NOMO-1 treated with dmso at 0.1 percent for 144 hours (cell line): ENCODE data around the gene SLC6A11.

Experiments
- DNase-seq: peaks from one replicate; lab custom pipeline; 2025; ENCODE audit not compliant: unreplicated experiment; lab: John Stamatoyannopoulos, UW

Gene SLC6A11

DNA sequence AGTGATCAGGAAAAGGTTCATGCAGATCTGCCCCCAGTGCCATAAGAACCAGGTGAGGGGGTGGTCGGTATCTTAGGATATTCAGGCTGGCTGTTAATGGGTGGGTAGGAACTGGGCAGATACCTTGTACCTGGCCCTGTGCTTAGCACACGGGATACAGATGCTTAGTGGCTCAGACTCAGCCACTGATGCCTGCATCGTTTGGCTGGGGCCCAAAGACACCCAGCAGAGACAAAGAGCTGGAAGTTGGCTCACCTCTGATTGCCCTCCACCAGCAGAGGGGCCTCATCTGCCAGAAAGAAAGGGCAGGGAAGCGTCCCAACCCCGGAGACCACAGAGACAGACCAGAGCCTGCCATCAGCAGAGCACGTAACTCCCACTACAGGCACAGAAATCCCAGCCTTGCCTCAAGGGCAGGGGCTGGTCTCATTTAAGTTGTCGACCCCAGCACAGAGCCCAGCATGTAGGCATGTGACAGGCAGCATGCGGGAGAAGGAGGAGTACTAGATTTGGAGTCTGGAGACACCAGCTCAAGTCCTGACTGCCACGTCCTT lies 112.5 kb downstream of the SLC6A11 start:
- no peak for DNase-seq

DNA sequence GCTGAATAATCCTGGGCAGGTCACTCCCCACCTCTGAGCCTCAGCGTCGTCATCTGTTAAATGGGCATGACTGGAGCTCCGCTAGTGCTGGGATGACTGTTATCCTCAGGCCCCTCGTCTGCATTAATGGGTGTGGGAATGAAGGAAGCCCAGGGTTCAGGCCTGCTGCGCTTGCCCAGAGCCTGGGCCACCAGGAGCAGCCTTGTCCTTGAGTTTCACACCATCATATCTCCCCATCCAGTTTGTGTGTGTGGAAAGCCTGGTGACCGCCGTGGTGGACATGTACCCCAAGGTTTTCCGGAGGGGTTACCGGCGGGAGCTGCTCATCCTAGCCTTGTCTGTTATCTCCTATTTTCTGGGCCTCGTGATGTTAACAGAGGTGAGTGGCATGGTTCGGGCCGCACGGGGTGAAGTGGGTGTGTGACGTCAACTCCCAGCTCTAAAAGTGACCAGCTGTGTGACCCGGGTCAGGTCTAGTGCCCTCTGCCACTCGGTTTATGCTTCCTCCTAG lies 113.0 kb downstream of the SLC6A11 start:
- no peak for DNase-seq

DNA sequence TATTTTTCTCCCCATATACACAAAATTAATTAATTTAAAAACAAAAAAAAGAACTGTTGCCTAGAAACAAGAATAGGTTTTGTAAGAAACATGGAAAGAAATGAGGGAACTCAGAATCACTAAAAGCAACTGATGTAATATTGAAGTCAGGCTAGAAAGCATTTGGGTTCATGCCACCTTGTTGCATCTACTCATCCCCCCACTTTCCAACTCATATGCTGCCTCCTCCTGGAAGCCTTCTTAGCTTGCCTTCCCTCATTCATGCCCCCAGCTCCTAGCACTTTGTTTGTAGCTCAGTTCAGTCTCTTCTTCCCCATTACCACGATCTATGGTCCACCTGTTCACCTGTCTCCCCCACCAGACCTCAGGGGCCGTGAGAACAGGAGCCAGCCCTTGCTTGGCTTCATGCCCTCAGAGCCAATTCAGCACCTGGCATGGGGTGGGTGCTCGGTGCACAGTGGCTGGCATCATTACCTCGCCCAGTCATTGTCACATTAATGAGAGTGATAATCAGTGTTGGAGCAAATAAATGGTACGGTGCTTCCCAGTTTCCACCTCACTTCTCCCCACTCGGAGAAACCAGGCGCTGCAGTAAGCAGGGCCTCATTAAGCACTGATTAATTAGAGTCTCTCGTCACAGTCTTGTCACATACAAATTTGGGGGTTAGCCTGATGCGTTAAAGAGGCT lies 114.1 kb downstream of the SLC6A11 start:
- no peak for DNase-seq

DNA sequence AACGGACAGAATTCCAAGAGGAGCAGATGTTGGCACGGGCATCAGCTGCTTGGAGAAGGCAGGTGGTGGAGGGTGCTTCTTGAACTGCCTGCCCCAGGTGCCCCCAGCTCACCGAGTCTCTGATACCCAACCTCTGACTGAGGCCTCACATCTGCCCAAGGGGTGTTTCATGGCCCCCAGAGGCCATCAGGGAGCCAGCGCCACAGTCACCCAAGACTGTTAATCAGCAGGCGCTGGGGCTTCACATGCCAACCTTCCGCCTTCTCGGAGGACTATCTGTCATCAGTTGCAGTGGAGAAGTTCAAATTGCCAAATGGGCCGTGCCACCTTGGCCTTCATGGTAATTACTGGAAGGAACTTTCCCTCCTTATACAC lies 114.6 kb downstream of the SLC6A11 start:
- DNase-seq = no peak

DNA sequence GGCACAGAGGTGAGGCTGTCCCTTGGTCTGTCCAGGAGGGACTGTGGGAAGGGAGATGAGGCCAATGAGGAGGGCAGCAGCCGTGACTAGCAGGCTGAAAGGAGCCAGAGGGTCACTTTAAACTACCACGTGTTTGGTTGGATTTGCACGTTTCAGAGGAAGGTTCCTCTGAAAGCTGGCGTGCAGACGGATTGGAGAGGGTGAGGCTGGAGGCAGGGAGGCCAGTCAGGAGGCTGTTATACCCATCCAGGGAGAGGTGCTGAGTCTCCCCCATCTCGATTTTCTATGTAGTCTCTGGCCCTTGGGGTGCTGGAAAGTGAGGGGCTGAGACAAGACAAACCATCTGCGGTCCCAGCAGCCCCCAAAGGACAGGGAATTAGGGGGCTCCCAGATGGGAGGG lies 116.6 kb downstream of the SLC6A11 start:
- DNase-seq = no peak

DNA sequence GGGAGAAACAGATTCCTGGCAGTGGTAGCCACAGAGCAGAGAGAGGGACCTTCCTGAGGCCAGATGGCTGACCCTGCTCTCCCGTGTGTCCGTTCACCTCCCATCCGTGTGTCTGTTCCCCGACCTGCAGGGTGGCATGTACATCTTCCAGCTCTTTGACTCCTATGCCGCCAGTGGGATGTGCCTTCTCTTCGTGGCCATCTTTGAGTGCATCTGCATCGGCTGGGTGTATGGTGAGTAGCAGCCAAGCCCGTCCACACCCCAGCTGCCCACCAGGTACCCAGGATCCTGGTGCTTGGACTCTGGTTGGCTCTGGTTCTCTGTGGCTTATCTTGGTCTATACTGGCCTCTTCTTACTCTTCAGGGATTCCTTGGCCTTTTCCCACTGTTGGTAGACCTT lies 117.0 kb downstream of the SLC6A11 start:
- no peak for DNase-seq

DNA sequence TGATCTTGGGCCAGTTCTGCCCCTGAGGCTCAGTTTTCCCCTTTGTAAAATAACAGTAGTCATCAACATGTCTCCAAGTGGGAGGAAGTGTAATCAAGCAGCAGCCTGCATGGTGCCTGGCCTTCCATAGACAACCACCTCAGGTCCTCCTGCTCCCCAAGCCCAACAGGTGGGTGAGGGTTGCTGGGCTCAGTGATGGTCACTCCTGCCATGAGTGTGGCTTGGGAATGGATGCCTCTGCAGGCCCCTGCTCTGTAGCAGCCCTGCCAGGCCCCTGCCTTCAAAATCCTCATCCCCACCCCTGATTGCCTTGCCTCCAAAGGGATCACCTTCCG lies 117.4 kb downstream of the SLC6A11 start:
- no peak for DNase-seq

DNA sequence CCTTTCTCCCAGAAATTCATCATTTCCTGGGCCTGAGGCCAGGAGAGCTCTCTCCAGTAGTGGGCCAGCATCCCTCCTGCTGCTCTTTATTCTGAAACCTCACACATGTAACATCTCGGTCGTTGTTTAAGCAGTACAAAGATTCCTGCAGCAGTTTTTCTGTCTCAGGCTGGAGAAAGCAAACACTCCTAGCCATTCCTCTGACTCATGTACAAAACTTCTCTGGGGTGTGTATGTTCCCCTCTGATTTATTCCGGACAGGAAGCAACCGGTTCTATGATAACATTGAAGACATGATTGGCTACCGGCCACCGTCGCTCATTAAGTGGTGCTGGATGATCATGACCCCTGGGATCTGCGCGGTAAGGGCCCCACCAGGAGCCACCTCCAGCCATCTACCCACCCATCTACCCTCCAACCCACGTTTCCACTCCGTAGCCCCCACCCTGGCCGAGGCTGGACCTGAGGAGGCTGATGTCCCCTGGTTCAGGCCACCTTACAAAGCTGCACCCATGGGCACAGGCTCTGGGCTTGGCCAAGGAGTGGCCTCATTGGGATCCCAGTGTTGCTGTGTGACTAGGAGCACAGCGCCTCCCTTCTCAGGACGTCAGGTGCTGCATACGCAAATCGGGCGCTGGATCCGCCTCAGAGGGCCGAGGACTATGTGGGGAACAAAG lies 117.9 kb downstream of the SLC6A11 start:
- no peak for DNase-seq

DNA sequence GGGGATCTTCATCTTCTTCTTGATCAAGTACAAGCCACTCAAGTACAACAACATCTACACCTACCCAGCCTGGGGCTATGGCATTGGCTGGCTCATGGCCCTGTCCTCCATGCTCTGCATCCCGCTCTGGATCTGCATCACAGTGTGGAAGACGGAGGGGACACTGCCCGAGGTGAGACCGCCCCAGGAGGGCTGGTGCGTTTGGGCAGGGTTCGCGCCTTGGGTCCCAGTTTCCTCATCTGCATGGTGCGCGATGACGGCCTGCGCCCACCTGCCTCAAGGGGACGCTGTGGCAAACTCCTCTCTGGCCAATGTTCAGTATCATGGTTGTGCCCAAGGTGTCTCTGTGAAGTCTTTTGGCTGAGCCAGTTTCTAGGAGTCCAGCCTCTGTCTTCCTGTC lies 119.0 kb downstream of the SLC6A11 start:
- no peak for DNase-seq

DNA sequence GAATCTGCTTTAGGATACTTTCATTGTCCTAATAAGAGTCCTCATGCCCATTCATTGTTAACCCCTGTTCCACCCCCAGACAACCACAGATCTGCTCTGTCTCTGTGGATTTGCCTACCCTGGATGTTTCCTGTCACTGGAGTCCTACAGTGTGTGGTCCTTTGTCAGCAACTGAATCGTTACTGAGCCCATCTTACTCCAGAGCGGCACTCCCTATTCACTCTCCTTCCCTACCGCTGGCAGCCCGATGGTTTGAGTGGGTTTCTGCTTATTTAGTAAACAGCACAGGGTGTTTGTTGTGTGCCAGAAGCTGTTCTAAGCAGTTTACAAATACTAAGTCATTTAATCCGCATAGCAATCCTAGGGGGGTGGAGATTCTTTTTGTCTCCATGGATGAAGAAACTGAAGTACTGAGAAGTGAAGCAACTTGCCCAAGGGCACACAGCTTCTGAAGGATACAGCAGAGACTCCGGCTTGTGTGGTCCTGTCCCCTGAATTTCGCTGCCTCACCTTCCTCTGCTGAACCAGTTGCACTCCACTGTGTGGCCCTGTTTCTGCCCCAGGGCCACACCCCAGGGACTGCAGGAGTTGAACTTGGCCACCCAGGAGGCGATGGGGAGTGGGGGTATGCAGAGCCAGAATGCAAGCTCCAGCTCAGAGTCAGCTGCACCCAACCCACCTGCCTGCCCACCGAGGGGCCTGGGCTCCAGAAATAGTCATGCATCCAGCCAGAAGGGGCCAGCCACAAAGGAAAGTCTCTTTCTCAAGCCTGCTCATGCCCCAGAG lies 120.0 kb downstream of the SLC6A11 start:
- no peak for DNase-seq

DNA sequence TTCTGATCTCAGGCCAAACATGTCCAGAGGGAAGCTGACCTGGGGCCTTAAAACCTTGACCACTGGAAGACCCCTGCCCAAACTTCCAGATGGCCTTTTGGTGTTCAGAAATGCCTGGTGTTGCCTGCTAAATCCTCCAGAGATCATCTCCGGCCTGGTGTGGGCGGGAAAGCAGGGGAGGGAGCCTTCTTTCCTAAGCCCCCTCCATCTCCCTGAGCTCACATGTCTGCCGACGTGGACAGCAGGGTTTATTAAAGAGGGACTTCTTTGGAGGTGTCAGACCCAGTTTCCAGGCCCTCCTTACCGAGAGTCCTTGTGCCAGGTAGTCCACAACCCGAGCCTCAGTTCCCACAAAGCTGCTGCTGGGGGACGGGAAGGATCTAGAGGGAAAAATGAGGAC lies 120.7 kb downstream of the SLC6A11 start:
- DNase-seq = no peak

DNA sequence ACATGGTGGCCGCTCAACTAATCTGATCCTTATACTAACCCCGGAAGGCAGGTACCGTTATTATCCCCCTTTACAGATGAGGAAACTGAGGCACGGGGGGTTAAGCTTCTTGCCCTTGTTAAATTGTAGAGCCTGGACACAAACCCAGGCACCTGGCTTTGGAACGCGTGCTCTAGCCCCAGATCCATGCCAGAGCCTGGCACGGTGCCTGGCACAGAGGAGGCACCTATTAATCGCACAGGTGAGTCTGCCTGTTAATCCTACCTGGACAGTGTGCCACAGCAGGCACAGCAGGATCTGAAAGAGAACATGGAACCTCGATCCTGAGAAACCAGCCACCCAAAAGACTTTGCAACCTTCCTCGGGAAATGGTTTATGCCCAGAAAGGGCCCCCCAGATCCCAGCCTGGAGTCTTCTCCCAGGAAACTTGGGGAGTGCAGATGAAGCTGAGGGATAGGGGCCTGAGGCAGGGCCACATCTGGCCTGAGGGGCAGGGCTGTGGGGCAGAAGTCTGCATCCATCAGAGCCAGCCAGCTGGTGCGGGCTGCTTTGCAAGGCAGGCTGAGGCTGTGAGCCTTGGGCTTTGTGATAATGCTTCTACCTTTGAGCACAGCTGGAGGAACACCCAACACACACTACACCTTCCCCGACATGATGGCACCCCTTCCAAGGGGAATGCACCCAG lies 121.3 kb downstream of the SLC6A11 start:
- DNase-seq = no peak

DNA sequence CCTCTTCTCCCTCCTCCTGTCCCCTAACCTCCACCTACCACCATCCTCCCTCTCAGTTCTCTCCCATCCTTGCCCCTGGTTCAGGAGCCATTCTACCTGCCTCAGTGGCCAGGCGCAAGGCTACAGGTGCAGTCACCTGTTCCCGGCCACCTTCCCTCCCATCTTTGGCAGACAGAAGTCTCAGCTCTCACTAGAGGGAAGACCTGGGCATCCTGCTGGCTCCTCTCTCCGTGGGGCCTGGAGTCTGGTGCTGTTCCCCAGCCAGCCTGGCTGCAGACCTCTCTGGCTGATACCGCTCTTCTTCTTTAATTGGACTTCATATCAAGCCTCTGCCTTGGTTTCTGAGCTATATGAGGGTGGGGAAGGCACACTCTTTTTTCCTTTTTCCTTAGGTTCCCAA lies 123.5 kb downstream of the SLC6A11 start:
- DNase-seq = no peak

DNA sequence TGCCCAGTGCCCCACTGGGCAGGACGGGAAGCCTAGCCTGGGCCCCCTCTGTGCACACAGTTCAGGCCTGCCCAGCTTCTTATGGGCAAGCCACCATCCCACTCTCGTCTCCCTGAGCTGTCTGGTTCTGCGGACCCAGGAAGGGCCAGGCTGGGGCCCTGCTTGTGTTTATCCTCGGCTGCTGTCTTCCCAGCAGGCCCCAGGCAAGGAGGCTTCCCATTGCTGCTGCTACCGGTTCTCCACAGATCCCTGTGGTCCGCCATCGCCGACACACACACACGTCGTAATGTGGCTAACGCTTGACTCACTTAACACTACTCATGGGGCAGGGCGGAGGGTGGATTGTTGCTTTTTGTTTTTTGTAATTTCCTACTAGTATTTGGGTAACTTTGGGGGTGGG lies 124.1 kb downstream of the SLC6A11 start:
- DNase-seq = no peak

DNA sequence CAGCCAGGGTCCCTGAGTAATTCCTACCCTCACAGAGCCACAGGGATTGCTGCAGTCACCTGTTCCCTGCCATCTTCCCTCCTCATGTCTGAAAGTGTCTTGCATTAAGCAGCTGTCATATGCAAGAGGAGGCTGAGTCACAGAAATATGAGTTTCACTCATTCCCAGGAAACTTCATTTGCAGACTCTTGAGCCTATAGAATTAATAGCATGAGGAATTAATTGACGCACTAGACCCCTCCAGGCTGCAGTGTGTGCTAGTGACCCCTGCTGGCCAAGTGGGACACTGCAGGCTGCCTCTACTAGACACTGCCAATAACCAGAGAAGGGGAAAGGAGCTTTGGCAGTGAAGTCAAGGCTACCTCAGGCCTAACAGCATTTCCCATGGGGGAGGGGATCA lies 125.9 kb downstream of the SLC6A11 start:
- DNase-seq = no peak

DNA sequence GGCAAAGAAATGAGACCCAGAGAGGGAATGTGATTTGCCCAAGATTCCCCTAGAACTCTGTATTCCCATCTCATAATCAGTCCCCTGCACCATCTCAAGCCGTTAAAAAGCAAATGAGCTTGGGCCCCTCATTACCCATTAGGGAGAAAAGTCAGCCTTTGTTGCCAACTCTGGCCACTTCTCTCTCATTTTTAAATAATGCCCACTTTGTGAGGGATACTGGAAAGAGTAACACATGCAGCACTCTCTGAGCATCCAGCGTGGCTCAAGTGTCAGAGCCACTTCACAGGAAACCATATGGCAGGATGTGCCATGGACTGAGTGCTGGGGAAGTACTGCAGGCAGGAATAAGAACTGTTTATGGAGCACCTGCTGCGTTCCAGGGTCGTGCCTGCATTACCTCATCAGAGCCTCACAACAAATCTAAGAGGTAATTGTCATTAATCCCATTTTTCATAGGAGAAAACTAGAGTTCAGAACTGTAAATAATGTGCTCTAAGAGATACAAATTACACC lies 126.7 kb downstream of the SLC6A11 start:
- no peak for DNase-seq

DNA sequence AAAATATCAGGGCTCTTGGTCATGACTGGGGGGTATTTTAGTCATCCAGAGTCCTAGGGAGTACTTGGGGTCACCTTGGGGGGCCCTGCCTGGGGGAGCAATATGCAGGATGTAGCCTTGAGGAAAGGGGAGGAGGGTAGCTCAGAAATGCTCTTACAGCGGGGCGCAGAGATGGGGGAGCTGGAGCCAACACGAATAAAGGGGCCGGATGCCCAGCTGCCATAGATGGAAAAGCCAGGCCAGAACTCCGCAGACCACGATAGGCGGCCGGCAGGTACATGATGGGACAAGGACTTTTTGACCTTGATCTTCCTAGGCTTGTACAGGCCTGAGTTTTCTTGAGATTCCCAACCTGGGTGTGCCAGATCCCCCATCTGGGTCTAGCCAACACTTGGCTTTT lies 128.8 kb downstream of the SLC6A11 start:
- DNase-seq = no peak

DNA sequence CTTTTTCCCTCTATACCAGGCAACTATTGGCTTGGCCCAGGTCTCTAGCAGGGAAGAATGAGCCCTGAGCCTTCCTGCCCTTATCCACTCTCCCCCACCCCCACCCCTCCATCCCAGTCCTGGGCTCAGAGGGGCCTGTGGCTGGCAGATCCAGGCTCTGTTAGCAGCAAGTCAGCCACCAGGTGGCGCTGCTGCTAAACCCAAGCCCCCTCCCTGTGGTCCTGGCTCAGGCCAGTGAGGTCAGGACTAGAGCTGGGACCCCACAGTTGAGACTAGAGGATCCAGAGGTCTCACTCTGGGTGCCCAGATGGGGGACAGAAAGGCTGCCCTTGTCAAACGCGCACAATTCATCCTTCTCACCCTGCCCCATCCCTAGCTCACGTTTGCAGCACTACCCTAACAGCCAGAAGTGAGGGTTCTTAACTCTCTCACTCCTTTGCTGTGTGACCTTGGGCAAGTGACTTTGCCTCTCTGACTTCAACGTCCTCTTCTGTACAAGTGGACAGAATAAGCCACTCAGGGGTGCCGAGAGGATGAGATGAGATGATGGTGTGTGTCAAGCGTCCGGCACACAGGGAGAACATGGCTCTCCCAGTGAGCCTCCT lies 129.8 kb downstream of the SLC6A11 start:
- DNase-seq = no peak

DNA sequence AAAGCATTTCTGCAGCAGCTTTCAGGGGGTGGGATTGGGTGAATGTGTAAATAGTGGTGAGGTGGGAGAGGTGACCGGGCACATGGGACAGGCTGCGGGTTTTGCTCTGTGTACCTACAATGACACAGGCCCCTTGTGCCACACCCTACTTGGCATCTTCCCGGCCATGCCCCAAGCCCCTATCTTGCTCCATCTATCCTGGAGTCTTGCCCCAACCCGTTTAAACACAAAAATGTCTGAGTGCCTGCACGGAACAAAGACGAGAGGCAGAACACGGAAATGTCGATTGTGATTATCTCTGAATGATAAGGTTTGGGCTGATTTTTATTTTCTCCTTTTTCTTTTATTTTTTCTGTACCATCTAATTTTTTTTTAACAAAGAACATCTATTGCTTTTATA lies 130.5 kb downstream of the SLC6A11 start:
- no peak for DNase-seq

DNA sequence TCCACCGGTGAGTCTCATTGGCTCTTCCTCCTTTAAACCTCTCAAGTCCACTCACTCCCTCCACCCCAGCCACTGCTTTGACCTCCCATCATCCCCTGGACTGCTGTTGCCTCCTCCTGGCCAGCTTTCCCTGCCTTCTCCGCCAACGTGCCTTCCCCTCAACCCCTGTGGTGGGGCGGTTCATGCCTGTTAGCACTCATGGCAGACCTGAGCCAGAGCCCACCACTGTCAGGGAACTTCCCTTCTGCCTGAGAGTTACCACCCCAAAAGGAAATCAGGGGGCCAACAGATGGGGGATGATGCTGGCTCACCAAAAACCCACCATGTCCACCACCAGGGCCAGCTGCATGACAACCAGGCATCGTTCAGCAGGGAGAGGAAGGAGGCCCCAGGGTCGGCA lies 132.3 kb downstream of the SLC6A11 start:
- no peak for DNase-seq

DNA sequence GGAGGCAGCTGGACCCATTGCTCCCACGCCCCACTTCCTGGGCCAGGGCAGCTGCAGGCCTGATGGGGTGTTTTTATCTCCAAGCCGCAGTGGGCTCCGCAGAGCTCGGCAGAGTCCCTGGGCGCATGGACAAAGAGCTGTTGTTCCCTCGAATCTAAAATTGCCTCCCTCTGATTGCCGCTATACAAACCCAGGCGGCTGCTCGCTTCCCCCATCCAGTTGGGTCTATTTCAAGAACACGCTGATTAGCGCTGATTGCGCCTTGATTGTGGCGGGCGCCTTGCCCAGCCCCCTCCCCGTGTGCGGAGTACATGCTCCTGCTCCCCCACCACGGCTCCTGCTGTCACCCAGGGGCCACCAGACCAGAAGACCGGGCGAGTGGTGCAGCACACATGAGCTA lies 133.2 kb downstream of the SLC6A11 start:
- no peak for DNase-seq
